ENCODE measurements around the gene FBH1. TPM values are rescaled to one million over a fixed set of nuclear protein-coding genes. Genes with fewer than 3 reads are reported as not detected.

Gene FBH1
- total RNA-seq, 6 experiments from 2014 or later = 30.8 to 38.6 (median 35.8) TPM

- Histone ChIP-seq H3K9me3 (no peaks in the 10 kb centered on the region), H3K4me3 (no peak overlapping the region), H3K27me3 (no peaks in the 10 kb centered on the region), H3K4me1 (peaks cover 0 to 14% (median 2%) of the 10 kb centered on the region in 4 donors), H3K27ac (no peak overlapping the region), H3K36me3 (peaks cover 0 to 25% (median 4%) of the 10 kb centered on the region in 4 donors)
- WGBS (ENCODE audit: insufficient coverage, low coverage, low lambda C conversion rate, missing lambda C conversion rate) = 86% methylated on average over 9 of the region's 9 CpGs
- TF ChIP-seq POLR2A (IDR thresholded peaks at IDR 0.05) (no peak), CTCF (IDR thresholded peaks at IDR 0.05) (no peak)
- DNase-seq (no peak), ATAC-seq (no peak)
- intact Hi-C loops (cut with DNase I) = no loop called here
These were observed 5.8 kb downstream of the FBH1 start for GRCh38 chr10:5895804-5896203.

- no peak for TF ChIP-seq POLR2A (IDR thresholded peaks at IDR 0.05)
- no peak for TF ChIP-seq CTCF (IDR thresholded peaks at IDR 0.05)
- intact Hi-C loops (cut with DNase I) = no loop called here
- Histone ChIP-seq H3K9me3 (no peaks in the 10 kb centered on the region), H3K36me3 (peaks cover 0 to 25% (median 4%) of the 10 kb centered on the region in 4 donors), H3K27me3 (no peaks in the 10 kb centered on the region), H3K4me1 (peaks cover 0 to 8% (median 0%) of the 10 kb centered on the region in 4 donors), H3K27ac (no peak overlapping the region), H3K4me3 (no peak overlapping the region)
- DNase-seq (no peak), ATAC-seq (no peak)
- WGBS (ENCODE audit: insufficient coverage, low coverage, low lambda C conversion rate, missing lambda C conversion rate) = 98% methylated on average over 4 of the region's 5 CpGs
These were observed 6.4 kb downstream of the FBH1 start for GRCh38 chr10:5896208-5897052.

- intact Hi-C loops (cut with DNase I) = no loop called here
- TF ChIP-seq CTCF (IDR thresholded peaks at IDR 0.05) (no peak), POLR2A (IDR thresholded peaks at IDR 0.05) (no peak)
- Histone ChIP-seq H3K36me3 (peaks cover 0 to 25% (median 4%) of the 10 kb centered on the region in 4 donors), H3K4me1 (peaks cover 0 to 4% (median 0%) of the 10 kb centered on the region in 4 donors), H3K4me3 (no peak overlapping the region), H3K27me3 (no peaks in the 10 kb centered on the region), H3K27ac (no peak overlapping the region), H3K9me3 (no peaks in the 10 kb centered on the region)
- ATAC-seq = no peak
- no peak for DNase-seq
- WGBS (ENCODE audit: insufficient coverage, low coverage, low lambda C conversion rate, missing lambda C conversion rate) = 72% methylated on average over 3 of the region's 4 CpGs
These were observed 7.0 kb downstream of the FBH1 start for GRCh38 chr10:5897053-5897340.

DNA sequence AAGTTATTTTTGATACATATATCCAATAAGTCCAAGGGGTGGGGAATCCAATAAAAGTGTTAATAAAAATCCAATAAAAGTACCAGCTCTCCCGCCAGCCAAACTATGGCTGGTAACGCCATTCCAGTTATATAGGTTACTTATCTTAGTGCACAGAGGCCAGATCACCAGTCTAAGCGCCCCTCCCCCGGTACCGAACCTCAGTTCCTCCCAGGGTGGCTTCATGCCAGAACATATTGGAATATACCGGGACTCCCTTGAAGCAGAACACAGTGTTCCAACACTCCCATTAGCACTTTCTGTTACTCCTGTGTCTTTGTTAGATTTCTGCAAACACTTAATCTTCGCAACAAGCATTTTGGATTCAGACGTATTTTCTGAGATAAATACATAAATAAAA lies 7.5 kb downstream of the FBH1 start:
- no peak overlapping the region for H3K27ac ChIP-seq
- peaks cover 0 to 3% (median 0%) of the 10 kb centered on the region in 4 donors for H3K4me1 ChIP-seq
- intact Hi-C loops (cut with DNase I) = no loop called here
- H3K4me3 ChIP-seq = no peak overlapping the region
- no peak for ATAC-seq
- peaks cover 0 to 25% (median 4%) of the 10 kb centered on the region in 4 donors for H3K36me3 ChIP-seq
- 90% methylated on average over 6 of the region's 8 CpGs for WGBS (ENCODE audit: insufficient coverage, low coverage, low lambda C conversion rate, missing lambda C conversion rate)
- no peak for DNase-seq
- H3K27me3 ChIP-seq = no peaks in the 10 kb centered on the region
- TF ChIP-seq CTCF (IDR thresholded peaks at IDR 0.05) (no peak), POLR2A (IDR thresholded peaks at IDR 0.05) (no peak)
- no peaks in the 10 kb centered on the region for H3K9me3 ChIP-seq

Measured in right lobe of liver (tissue), 6 donors.